HG03354 (cell line): ENCODE results near the gene TBXAS1.
A peak's percentile ranks its signal among the peaks of the same experiment; 100 is the strongest.

ENCODE experiments used
- ATAC-seq: cut with Tn5 transposase; IDR thresholded peaks from one replicate; pipeline ENCODE4 v1.9.1; 2021; ENCODE audit warnings: mild to moderate bottlenecking; ENCODE audit not compliant: unreplicated experiment, poor library complexity, severe bottlenecking

TBXAS1 gene

GRCh38 chr7:140029072-140029471 is 200.0 kb downstream of the TBXAS1 start:
- no peak for ATAC-seq

- no peak for ATAC-seq
Observed at GRCh38 chr7:140031364-140031763, 202.3 kb downstream of the TBXAS1 start.

- no peak for ATAC-seq
Observed at GRCh38 chr7:140033036-140033435, 204.0 kb downstream of the TBXAS1 start.

GRCh38 chr7:140033779-140034363 is 204.8 kb downstream of the TBXAS1 start:
- no peak for ATAC-seq

- no peak for ATAC-seq
Observed at GRCh38 chr7:140034421-140034820, 205.4 kb downstream of the TBXAS1 start.

- ATAC-seq = no peak
Observed at GRCh38 chr7:140035400-140036223, 206.5 kb downstream of the TBXAS1 start.

- peak; percentile 73 for ATAC-seq
Observed at GRCh38 chr7:140036224-140036962, 207.3 kb downstream of the TBXAS1 start.

GRCh38 chr7:140039066-140039465 is 210.0 kb downstream of the TBXAS1 start:
- ATAC-seq = no peak

- ATAC-seq = no peak
Observed at GRCh38 chr7:140039896-140040295, 210.8 kb downstream of the TBXAS1 start.

- ATAC-seq = no peak
Observed at GRCh38 chr7:140041659-140042385, 212.8 kb downstream of the TBXAS1 start.

GRCh38 chr7:140042386-140042670 is 213.3 kb downstream of the TBXAS1 start:
- no peak for ATAC-seq

- ATAC-seq = no peak
Observed at GRCh38 chr7:140044251-140044650, 215.2 kb downstream of the TBXAS1 start.

GRCh38 chr7:140045697-140046096 is 216.6 kb downstream of the TBXAS1 start:
- no peak for ATAC-seq

- no peak for ATAC-seq
Observed at GRCh38 chr7:140047197-140047596, 218.1 kb downstream of the TBXAS1 start.

- ATAC-seq = no peak
Observed at GRCh38 chr7:140048138-140048537, 219.1 kb downstream of the TBXAS1 start.

- ATAC-seq = no peak
Observed at GRCh38 chr7:140048989-140049338, 219.9 kb downstream of the TBXAS1 start.

- no peak for ATAC-seq
Observed at GRCh38 chr7:140049339-140050024, 220.4 kb downstream of the TBXAS1 start.

- no peak for ATAC-seq
Observed at GRCh38 chr7:140050100-140050499, 221.0 kb downstream of the TBXAS1 start.

GRCh38 chr7:140051820-140052219 is 222.8 kb downstream of the TBXAS1 start:
- ATAC-seq = no peak
